H1 (cell line): Measurements from ENCODE around the gene TMPO. TPM values are rescaled to one million over a fixed set of nuclear protein-coding genes. Genes with fewer than 3 reads are reported as not detected.
"Not testable (repeated sequence)": the region's sequence is repeated elsewhere in the genome, so short reads cannot be mapped to it uniquely, and the experiment has no call there.

Source experiments
- CTCF ChIA-PET: fragments of 300-600 bp; sonication (Branson Sonifier 250); formaldehyde crosslinking; loops from one replicate; lab custom pipeline; 2021; ENCODE audit not compliant: partially characterized antibody; lab: Charles Lee
- POLR2A ChIA-PET: fragments of 300-600 bp; sonication (Branson Sonifier 250); formaldehyde crosslinking; loops from one replicate; lab custom pipeline; 2021; ENCODE audit warnings: inconsistent platforms; ENCODE audit not compliant: partially characterized antibody; lab: Charles Lee
- DNase-seq, 2 experiments: peaks; one replicate each; pipeline versions ENCODE4 v3.0.0 to v3.0.0-alpha.2; 2010 to 2022; ENCODE audit warnings: low spot score in 2 of 2, low read depth in 1 of 2, mixed read lengths in 1 of 2
- FAIRE-seq: peaks from 2 replicates; lab custom pipeline; 2011; peaks lifted over from hg19 to GRCh38; lab: Jason Lieb, UNC
- H2AFZ ChIP-seq: 2 replicates; pipeline ENCODE4 v1.8.1; 2012; ENCODE audit warnings: low read length, inconsistent platforms
- H2AK5ac ChIP-seq: 2 replicates; pipeline ENCODE4 v1.6.1; 2013; ENCODE audit warnings: low read depth, low read length
- H2BK120ac ChIP-seq: replicated peaks from 2 replicates; pipeline ENCODE3; 2013; ENCODE audit warnings: low read depth, low read length, inconsistent platforms
- H2BK12ac ChIP-seq: 2 replicates; pipeline ENCODE4 v1.6.1; 2013; ENCODE audit warnings: low read depth, low read length
- H2BK15ac ChIP-seq: 2 replicates; pipeline ENCODE4 v1.6.1; 2013; ENCODE audit warnings: low read length
- H2BK20ac ChIP-seq: 2 replicates; pipeline ENCODE4 v1.6.1; 2013; ENCODE audit warnings: low read length
- H2BK5ac ChIP-seq: 2 replicates; pipeline ENCODE4 v1.6.1; 2013; ENCODE audit warnings: low read depth, low read length
- H3K14ac ChIP-seq: 2 replicates; pipeline ENCODE4 v1.6.1; 2013; ENCODE audit warnings: inconsistent platforms; ENCODE audit not compliant: insufficient read length
- H3K18ac ChIP-seq: 2 replicates; pipeline ENCODE4 v1.6.1; 2013; ENCODE audit warnings: low read length; ENCODE audit errors: extremely low read depth
- H3K23ac ChIP-seq: 2 replicates; pipeline ENCODE4 v1.6.1; 2013; ENCODE audit warnings: inconsistent platforms; ENCODE audit not compliant: insufficient read length
- H3K23me2 ChIP-seq: 2 replicates; pipeline ENCODE4 v1.6.1; 2013; ENCODE audit warnings: low read depth, low read length
- H3K27ac ChIP-seq: 2 replicates; pipeline ENCODE4 v1.6.1; 2011; ENCODE audit warnings: low read depth, low read length, inconsistent platforms
- H3K27me3 ChIP-seq, 4 experiments: replicated peaks in 1 of 4; 1 replicate in 1 of 4; 2 replicates in 3 of 4; pipeline versions ENCODE4 v1.6.1 to v1.8.1; 2011 to 2013; ENCODE audit warnings: low read length in 3 of 4, mild to moderate bottlenecking in 3 of 4, inconsistent platforms in 2 of 4, mixed read lengths in 2 of 4, moderate library complexity in 1 of 4; ENCODE audit not compliant: control insufficient read depth in 3 of 4, insufficient read depth in 3 of 4; ENCODE audit errors: extremely low read depth in 1 of 4
- H3K36me3 ChIP-seq, 4 experiments: 2 replicates each; pipeline versions ENCODE4 v1.6.1 to v1.8.1; 2011 to 2013; ENCODE audit warnings: mild to moderate bottlenecking in 4 of 4, low read length in 3 of 4, moderate library complexity in 2 of 4, control low read depth in 1 of 4, inconsistent platforms in 1 of 4; ENCODE audit not compliant: insufficient read depth in 4 of 4, control insufficient read depth in 2 of 4
- H3K4ac ChIP-seq: replicated peaks from 2 replicates; pipeline ENCODE3; 2013; ENCODE audit warnings: low read length, low read depth, mixed read lengths, inconsistent platforms; ENCODE audit not compliant: insufficient read length
- H3K4me1 ChIP-seq, 4 experiments: replicated peaks in 1 of 4; 1 replicate in 1 of 4; 2 replicates in 3 of 4; pipeline versions ENCODE4 v1.6.1 to v1.8.1; 2011 to 2013; ENCODE audit warnings: low read length in 3 of 4, inconsistent platforms in 2 of 4, mixed read lengths in 1 of 4; ENCODE audit not compliant: insufficient read depth in 4 of 4, control insufficient read depth in 3 of 4
- H3K4me2 ChIP-seq, 2 experiments: 2 replicates each; pipeline versions ENCODE4 v1.6.1 to v1.8.1; 2011 to 2013; ENCODE audit warnings: low read depth in 2 of 2, low read length in 2 of 2, control low read depth in 1 of 2, inconsistent platforms in 1 of 2, mild to moderate bottlenecking in 1 of 2; ENCODE audit not compliant: insufficient read depth in 1 of 2
- H3K4me3 ChIP-seq, 4 experiments: fragments of 200-600, 300-600 bp in 1 of 4; sonication (generic), shearing (Covaris generic), sonication (Bioruptor Twin) in 1 of 4; 2 replicates each; pipeline versions ENCODE4 v1.5.1 to v1.8.1; 2011 to 2016; ENCODE audit warnings: low read length in 4 of 4, low read depth in 3 of 4, control low read depth in 2 of 4, inconsistent platforms in 2 of 4, mild to moderate bottlenecking in 2 of 4, mixed read lengths in 1 of 4, moderate library complexity in 1 of 4; ENCODE audit not compliant: insufficient read depth in 2 of 4; ENCODE audit errors: extremely low read depth in 1 of 4
- H3K56ac ChIP-seq: replicated peaks from 2 replicates; pipeline ENCODE3; 2013; ENCODE audit warnings: low read depth, mild to moderate bottlenecking, mixed read lengths, low read length, inconsistent platforms; ENCODE audit not compliant: insufficient read length
- H3K79me1 ChIP-seq: 2 replicates; pipeline ENCODE4 v1.6.1; 2013; ENCODE audit warnings: low read depth, low read length, control low read depth
- H3K79me2 ChIP-seq, 2 experiments: 2 replicates each; pipeline versions ENCODE4 v1.6.1 to v1.8.1; 2012 to 2013; ENCODE audit warnings: low read length in 2 of 2, mild to moderate bottlenecking in 2 of 2, inconsistent platforms in 1 of 2; ENCODE audit not compliant: insufficient read depth in 2 of 2, control insufficient read depth in 1 of 2
- H3K9ac ChIP-seq, 4 experiments: replicated peaks in 1 of 4; 1 replicate in 1 of 4; 2 replicates in 3 of 4; pipeline versions ENCODE4 v1.6.1 to v1.8.1; 2011 to 2013; ENCODE audit warnings: low read depth in 3 of 4, low read length in 3 of 4, control low read depth in 2 of 4, mild to moderate bottlenecking in 2 of 4, moderate library complexity in 2 of 4, inconsistent platforms in 1 of 4; ENCODE audit errors: extremely low read depth in 1 of 4
- H3K9me3 ChIP-seq, 2 experiments: 2 replicates each; pipeline versions ENCODE4 v1.6.1 to v1.8.1; 2012 to 2013; ENCODE audit warnings: mild to moderate bottlenecking in 2 of 2, moderate library complexity in 2 of 2, control low read depth in 1 of 2, inconsistent platforms in 1 of 2, low read depth in 1 of 2, low read length in 1 of 2, mixed read lengths in 1 of 2; ENCODE audit not compliant: insufficient read depth in 2 of 2
- H4K20me1 ChIP-seq, 2 experiments: replicated peaks in 1 of 2; 2 replicates each; pipeline versions ENCODE3 to v1.8.1; 2011 to 2013; ENCODE audit warnings: inconsistent platforms in 2 of 2, low read length in 2 of 2, mild to moderate bottlenecking in 1 of 2; ENCODE audit not compliant: insufficient read depth in 2 of 2, control insufficient read depth in 1 of 2
- H4K5ac ChIP-seq: 2 replicates; pipeline ENCODE4 v1.6.1; 2013; ENCODE audit warnings: low read length, low read depth, mixed read lengths, inconsistent platforms; ENCODE audit not compliant: insufficient read length
- H4K8ac ChIP-seq: 2 replicates; pipeline ENCODE4 v1.8.0; 2013; ENCODE audit warnings: mild to moderate bottlenecking, moderate library complexity, low read length, inconsistent platforms; ENCODE audit not compliant: insufficient read depth; ENCODE audit errors: extremely low read depth
- H4K91ac ChIP-seq: replicated peaks from 2 replicates; pipeline ENCODE3; 2013; ENCODE audit warnings: low read length, mixed read lengths, inconsistent platforms; ENCODE audit not compliant: insufficient read length
- POLR2AphosphoS5 ChIP-seq: IDR thresholded peaks from 2 replicates; pipeline ENCODE4 v1.6.1; 2011; ENCODE audit warnings: low read depth, low read length
- WGBS, 2 experiments: shearing (Covaris generic) in 1 of 2; methylation state at CpG; one replicate each; pipeline versions ENCODE4 v1.1.6 to v1.1.7; 2013 to 2015; ENCODE audit warnings: low lambda C conversion rate in 2 of 2, mixed read lengths in 2 of 2, inconsistent platforms in 1 of 2, low coverage in 1 of 2, missing lambda C conversion rate in 1 of 2; ENCODE audit not compliant: insufficient replicate concordance in 2 of 2, insufficient coverage in 1 of 2, insufficient read length in 1 of 2; ENCODE audit errors: extremely low coverage in 1 of 2, missing lambda C conversion rate in 1 of 2; 5-methylcytosine and 5-hydroxymethylcytosine counted together
- polyA plus RNA-seq, 7 experiments: library from polyadenylated mRNA; depleted of rRNA in 3 of 7; stranded (reverse) in 5 of 7; unstranded in 2 of 7; fragments of >200 nt in 5 of 7; fragments of 200-250 nt in 2 of 7; gene quantifications; 1 replicate in 5 of 7; 2 replicates in 1 of 7; 4 replicates in 1 of 7; pipeline versions ENCODE4 v1.2.1 to v1.2.3, GENCODE V29; 2011 to 2013; ENCODE audit warnings: missing spikeins in 2 of 7, mixed read lengths in 2 of 7
- small RNA-seq: library from polyadenylated mRNA; stranded (forward); fragments of <200 nt; extraction: miRNeasy Mini kit (QIAGEN cat#:217004); gene quantifications from one replicate; pipeline ENCODE3, GENCODE V24; 2013; ENCODE audit not compliant: insufficient read depth
- total RNA-seq: library from RNA; stranded (reverse); fragmentation: NEBNext Ultra II Directional; extraction: Animal tissue kit (Norgen Biotek cat#: 25700); gene quantifications from 2 replicates; pipeline ENCODE4 v1.2.1, GENCODE V29; 2021

The TMPO gene
- total and polyA plus RNA-seq, 2 of the 8 experiments (the other 6 are each of a cell fraction or from before 2014, with no cell fraction given) = 43.9 to 195 TPM

GRCh38 chr12:98597313-98597712 is 81.9 kb downstream of the TMPO start:
- H3K27ac ChIP-seq, H3K23ac ChIP-seq, H3K56ac ChIP-seq, H3K23me2 ChIP-seq, H3K9me3 ChIP-seq, H2BK5ac ChIP-seq, H4K8ac ChIP-seq, H3K14ac ChIP-seq, DNase-seq, H3K4me2 ChIP-seq, H2BK15ac ChIP-seq, H3K18ac ChIP-seq, H2BK12ac ChIP-seq, H2BK120ac ChIP-seq, H3K4me1 ChIP-seq, FAIRE-seq, H3K4ac ChIP-seq, H3K27me3 ChIP-seq, H2AFZ ChIP-seq, H3K79me1 ChIP-seq, H3K4me3 ChIP-seq, H2AK5ac ChIP-seq, H2BK20ac ChIP-seq, H4K5ac ChIP-seq, H4K91ac ChIP-seq, H3K9ac ChIP-seq: not testable (repeated sequence)
- H3K36me3 ChIP-seq = peaks cover 31 to 70% (median 60%) of the 10 kb centered on the region in 4 experiments
- CTCF ChIA-PET = interaction anchor here (0.7 to 8.9 kb wide), 4 partner anchors 11 to 106 kb away, joined by 3 to 68 read pairs (median 5); no protein-coding TSS in a partner anchor
- TF ChIP-seq POLR2AphosphoS5 = peak; percentile 59; the same call in 1 of the 2 replicates
- POLR2A ChIA-PET = interaction anchor here (0.7 to 6.2 kb wide), 4 partner anchors 8 to 82 kb away, joined by 3 to 48 read pairs (median 3); partner anchors contain the start of gene TMPO
- H3K79me2 ChIP-seq = peaks cover 24 to 44% of the 10 kb centered on the region in 2 experiments
- WGBS, 2 experiments = 99% methylated on average over 5 of the region's 5 CpGs; no CpG with 5 or more reads in 1 of the 2 experiments
- H4K20me1 ChIP-seq = peaks cover 13 to 20% of the 10 kb centered on the region in 2 experiments

Small RNA genes within 50 kb of the gene (small RNA-seq; reads per million reads assigned to genes)
- 3.1 reads per million, percentile 39 among the genes with 10 or more reads in this experiment for gene SNORA53

Other genes starting within 250 kb of the TMPO start
- gene SLC25A3, start 78.1 kb downstream of the TMPO start, total RNA-seq = 709 and 719 TPM in 2 replicates
- gene SLC25A3, start 78.1 kb downstream of the TMPO start, polyA plus RNA-seq (2011; rRNA removed) = 669 and 702 TPM in 2 replicates
- 10.4 and 12.4 TPM in 2 replicates for gene IKBIP, start 129.2 kb downstream of the TMPO start, total RNA-seq
- 2.2 and 2.7 TPM in 2 replicates for gene IKBIP, start 129.2 kb downstream of the TMPO start, polyA plus RNA-seq (2011; rRNA removed)
- 21.0 and 22.6 TPM in 2 replicates for gene APAF1, start 129.7 kb downstream of the TMPO start, total RNA-seq
- gene APAF1, start 129.7 kb downstream of the TMPO start, polyA plus RNA-seq (2011; rRNA removed) = 4.3 and 4.7 TPM in 2 replicates